Activated CD4-positive, alpha-beta T cell treated with anti-CD3 and anti-CD28 coated beads for 4 hours (primary cell): ENCODE results near the gene IDI1.
"Not testable (repeated sequence)": the region's sequence is repeated elsewhere in the genome, so short reads cannot be mapped to it uniquely, and the experiment has no call there.

Experiments
- DNase-seq, 2 donors: peaks; one replicate each; pipeline ENCODE4 v3.0.0-alpha.2; 2020

The IDI1 gene

DNA sequence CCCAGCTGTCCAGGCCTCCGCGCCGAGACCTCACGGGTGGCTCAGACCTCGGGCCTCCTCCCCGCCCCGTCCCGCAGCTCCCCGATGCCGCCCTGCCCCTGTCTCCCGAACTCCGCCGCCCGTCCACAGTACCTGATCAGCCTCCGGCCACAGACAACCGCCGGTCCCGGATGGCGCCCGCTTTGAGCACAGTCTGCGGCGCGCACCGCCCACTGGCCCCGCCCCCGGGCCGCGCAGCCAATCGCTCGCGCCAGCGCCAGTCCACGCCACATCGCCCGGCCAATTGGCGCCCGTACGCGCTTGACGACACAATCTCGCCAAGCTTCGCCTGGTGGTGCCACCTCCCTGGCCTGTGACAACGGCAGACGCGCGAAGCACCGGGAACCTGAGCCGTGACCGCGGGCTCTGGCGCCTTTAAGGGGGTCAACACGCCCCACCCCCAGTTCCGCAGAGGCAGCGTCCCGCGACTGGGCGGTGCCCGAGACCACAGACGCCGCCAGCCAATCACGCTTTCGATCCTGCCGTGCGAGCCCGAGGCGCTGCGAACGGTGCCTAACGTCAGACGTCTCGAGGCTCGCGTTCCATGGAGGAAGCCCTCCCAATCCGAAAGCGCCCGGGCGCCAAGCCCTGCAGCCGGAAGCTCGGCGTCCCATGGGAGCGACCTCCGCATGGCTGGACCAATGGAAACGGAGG, at the start of gene IDI1:
Gene IDI1 (minus strand): TSS at position 388 of the 693 bp plus-strand sequence. CDS start 116 bp downstream, at position 272.
- DNase-seq, result peak; percentile 93 to 94

DNA sequence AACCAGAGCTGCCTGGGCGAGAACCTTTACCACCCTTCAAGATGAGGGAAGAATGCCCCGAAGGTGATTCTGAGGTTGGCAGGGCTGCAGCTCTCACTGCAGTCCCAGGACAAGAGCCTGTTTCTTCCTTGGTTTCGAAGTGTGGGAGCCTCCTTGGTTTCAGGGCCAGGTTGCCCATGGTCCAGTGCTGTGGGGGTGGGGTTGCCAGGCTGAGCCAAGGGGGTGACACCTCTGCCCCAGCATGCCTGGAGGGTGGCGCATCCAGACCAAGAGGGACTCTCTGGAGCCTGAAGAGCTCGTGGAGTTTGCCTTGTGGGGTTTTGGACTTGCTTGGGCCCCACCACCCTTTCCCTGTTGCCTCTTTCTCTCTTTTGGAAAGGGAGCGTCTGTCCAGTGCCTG, 48.5 kb upstream of the IDI1 start:
- no peak for DNase-seq

DNA sequence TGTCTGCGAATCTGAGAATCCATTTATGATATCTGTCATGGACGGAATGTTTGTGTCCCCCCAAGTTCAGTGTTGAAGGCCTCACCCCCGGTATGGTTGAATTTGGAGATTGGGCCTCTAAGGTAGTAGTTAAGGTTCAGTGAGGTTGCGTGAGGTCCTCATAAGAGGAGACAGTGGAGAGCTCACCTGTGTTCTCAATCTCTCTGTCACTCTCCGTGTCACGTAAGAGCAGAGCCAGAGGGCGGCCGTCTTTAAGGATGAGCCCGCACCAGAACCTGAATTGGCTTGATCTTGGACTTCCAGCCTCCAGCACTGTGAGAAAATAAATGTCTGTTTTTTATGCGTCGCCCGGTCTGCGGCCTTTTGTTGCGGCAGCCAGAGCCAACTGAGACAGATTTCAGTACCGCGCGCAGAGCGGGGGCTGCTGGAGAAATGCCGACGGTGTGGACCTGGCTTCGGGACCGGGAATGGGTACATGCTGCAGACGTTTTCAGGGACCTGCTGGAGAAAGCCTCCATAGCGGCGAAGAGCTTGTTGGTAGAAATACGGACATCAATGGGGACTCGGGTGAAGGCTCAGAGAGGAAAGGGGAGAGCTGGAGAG, 47.5 kb upstream of the IDI1 start:
- DNase-seq, result no peak

DNA sequence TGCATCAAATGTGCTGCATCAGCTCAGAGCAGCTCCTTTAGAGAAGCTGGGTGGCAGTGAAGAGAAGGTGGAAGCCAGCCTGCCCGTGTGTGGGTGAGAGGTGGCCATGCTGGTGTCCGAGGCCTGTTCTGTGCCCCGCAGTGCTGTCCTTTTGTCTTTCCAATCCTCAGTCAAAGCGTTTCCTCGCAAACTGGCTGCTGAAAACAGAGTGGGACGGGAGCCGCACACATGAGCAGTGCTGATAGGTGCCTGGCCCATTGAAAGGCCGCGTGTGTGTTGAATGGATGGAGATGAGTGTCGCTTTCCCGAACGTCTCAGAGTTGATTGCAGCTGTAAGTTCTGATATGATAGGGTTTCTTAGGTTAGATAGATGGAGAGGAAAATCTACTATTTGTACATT, 46.6 kb upstream of the IDI1 start:
- DNase-seq, result no peak

DNA sequence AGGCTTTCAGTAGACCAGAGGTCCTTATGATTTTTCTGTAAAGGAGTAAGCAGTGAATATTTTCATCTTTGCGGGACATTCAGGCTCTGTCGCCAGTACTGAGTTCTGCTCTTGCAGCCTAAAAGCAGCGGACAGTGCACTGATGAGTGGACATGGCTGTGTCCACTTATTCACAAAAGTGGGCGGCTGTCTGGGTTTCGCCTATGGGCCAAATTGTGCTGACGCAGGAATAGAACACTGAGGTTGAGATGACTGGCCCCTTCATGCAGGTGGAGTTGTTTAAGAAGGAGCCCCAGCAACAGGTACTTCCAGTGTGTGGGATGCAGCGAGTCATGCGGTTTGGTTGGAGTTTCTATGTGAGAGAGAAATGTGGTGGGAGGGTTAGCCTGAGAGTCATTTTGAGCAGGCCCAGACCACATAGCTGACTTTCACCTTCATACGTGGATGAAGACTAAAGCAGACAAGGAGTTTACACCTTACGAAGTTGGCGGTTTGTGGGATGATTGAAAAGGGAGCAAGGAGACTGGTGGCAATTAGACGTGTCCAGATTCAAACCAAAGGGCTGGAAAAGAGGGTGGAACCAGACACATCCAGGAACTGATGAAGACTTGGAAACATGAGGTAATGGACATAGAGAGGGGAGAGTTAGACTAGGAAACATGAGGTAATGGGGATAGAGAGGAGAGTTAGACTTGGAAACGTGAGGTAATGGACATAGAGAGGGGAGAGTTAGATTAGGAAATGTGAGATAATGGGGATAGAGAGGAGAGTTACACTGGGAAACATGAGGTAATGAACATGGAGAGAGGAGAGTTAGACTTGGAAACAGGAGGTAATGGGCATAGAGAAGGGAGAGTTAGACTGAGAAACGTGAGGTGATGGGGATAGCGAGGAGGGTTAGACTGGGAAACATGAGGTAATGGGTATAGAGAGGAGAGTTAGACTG, 45.5 kb upstream of the IDI1 start:
- peak; percentile 9 to 23 for DNase-seq

DNA sequence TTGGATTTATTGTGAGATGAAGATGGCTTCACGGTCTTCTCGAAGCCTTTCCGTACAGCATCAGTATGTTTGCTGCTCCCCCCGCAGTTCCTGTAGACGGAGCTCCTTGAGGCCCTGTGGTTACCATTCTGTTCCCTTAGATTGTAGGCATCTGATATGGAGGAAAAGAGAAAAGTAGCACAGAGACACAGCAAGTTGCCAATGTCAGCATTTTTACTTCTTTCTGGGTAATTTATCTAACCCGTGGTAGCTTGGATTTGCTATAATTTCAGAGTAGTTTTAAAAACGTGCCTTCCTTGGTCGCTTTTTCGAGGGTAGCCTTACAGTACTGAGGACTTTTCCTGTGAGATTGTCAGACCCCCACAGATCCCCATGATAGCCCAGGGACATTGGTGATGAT, 44.8 kb upstream of the IDI1 start:
- DNase-seq, result no peak

DNA sequence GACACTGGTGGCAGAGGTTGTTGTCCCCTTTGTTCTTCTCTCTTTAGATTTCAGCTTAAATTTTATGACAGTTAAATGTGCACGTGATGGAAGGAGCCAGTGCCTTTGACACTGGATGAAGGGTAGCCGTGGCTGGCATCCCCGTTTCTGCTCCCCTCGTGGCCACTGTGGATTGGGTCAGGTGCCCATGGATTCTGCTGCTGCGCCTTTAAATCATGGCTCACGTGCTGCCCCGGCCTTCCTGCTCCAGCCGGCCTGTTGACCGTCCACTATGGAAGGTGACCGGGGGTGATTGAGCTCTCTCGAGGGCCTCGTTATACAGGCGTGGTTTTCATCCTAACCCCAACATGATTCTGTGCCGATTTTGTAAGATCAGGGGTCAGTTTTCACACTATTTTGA, 41.8 kb upstream of the IDI1 start:
- no peak for DNase-seq

DNA sequence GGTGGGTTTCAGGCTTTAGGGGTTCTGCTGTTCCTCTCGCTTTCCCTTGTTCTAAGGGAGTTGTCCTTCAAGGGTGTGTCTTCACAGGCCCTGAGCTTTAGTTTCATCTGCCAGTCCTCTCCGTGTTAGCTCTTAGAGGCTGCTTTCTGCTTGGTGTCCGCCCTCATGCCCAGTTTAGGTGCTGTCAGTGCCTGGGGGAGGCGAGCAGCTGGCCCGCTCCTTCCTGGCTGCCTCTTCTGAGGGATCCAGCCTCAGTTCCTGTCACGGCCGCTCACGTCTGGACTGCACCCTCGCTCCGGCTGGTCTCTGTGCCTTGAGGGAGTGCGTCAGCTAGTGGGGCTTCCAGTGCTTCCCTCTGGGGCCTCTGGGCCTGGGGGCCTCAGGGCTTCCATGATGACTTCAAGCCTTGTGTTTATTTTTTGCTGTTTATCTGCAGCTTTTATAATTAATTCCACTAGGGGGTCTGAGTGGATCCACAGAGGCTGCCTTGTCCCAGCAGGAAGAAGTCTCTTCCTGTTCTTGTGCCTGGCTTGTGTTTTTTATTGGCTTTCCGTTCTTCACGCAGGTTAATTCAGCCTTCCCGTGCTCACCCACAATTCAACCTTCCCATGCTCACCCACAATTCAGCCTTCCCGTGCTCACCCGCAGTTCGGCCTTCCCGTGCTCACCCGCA, 40.2 kb upstream of the IDI1 start:
- no peak for DNase-seq

DNA sequence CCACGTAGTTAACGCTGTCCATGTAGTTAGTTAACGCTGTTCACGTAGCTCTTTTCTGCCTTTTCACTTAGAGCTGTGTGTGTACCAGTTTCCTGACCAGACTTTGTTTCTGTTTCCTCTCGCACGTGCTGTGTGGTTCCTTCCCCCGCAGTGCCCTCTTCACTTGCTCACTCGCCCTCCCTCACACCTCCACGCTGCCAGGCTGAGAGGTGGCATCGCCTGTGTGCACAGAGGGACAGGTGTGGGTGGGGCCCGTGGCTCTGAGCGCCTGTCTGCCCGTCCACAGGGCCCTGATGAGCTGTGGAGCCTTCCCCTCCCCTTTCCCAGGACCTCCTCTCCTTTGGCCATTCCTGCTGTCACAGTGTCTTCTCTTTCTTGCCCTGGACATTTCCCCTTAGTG, 37.9 kb upstream of the IDI1 start:
- no peak for DNase-seq

DNA sequence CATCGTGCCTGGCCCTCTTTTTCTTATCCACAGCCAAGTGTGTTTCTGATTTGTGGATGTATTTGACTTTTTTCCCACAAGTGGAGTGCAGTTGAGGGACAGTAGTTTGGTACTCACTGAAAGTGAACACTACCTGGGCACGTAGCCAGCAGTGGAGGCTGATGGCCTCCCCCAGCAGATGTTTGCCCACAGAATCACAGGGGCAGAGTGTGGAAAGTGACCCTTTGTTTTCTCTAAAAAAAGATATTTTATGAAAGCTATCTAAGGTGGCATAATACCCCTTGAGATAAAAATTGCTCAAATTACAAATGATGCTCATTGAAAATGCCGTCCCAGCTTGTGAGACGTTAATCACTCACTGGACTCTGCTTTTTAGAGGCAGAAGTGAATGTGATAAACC, 36.3 kb upstream of the IDI1 start:
- no peak for DNase-seq

DNA sequence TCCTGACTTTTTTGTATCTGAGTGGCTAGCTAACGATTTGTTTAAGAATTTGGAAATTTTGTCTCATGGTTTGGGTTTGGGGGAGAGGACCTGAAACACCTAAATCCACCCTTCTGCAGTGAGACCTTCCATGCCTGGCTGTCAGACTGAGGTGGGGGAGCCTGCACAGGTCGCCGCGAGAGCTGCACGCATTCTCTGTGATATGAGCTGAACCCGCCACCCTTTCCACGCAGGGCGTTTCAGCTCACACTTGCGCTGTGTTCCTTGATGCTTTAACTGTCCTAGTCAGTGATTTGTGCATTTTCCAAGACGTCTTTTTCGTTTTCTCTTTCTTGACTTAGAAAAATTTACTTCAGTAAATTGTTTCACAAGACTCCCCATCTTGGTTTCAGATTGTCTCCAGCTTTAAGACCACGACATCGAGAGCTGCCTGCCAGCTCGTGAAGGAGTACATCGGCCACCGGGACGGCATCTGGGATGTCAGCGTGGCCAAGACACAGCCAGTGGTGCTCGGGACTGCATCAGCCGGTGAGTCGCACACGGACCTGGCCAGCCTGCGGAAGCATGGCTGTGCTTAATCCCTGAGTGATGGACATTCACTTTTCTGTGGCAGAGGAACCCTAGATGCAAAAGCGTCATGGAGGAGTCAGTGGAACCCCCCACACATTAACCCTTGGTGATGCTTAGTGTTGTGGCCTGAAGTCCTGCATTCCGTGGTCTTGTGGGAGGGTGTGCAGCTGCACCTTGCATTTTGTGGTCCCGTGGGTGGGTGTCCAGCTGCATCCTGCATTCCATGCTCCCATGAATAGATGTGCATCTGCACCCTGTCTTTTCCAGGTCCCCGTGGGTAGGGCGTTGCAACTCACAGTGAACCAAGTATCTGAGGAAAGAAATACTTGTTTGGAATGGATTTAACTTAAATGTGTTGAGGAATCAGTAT, 35.4 kb upstream of the IDI1 start:
- DNase-seq, result no peak

DNA sequence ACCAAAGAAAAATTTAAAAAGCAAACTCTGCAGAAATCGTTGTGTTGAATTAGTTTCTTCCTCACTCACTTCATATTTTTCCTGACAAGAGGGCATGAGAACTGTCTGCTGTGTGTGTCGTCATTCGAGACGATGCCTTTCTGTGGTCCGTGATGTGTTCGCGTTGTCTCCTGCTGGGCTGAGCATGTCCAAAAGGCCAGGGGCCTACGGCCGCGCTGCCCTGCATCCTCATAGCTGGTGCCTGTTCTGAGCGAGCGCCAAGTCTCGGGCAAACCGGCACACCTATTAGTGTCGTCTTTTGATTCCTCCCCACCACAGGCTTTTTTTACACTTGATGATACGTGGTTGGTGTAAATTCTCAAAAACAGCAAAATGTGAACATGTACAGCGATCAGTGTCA, 34.7 kb upstream of the IDI1 start:
- no peak for DNase-seq

DNA sequence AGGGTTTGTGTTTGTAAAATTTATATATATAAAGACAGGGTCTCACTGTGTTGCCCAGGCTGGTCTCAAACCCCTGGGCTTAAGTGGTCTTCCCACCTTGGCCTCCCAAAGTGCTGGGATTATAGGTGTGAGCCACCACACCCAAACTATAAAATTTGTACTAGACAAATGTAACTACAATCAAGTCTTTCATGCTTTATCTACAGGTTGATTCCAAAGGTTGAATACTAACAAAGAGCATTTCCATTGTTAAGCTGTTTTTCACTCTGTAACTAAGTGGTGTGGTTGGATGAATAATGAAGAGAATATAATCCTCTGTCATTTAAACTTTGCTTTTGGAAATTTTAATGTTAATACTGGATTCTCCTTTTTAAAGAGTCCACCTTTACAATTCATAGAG, 29.7 kb upstream of the IDI1 start:
- no peak for DNase-seq

DNA sequence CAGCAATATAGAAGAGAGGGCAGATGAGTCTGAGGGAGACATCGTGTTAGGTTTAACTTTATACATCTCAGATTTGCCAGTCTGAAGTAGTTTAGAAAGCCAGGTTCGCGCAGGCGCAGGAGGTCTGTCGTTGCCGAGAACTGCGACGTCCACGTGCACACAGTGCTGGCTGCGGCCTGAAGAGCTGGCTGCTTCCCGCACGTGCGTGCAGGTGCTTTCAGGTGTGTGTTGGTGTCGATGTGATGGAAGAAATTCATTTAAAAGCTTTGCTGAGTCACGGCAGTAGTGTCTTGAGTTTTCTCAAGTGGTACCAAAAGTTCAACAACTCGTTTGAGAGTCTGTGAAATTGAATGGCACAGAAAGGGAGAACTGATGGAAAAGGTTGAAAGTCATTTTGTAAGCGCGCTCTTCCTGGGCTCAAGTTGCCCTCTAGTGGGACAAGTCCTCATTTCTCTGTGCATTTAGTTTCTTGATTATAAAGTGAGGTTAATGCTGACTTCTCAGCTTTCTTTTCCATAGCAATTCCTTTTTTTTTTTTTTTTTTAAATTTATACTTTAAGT, 25.9 kb upstream of the IDI1 start:
- DNase-seq, result no peak

DNA sequence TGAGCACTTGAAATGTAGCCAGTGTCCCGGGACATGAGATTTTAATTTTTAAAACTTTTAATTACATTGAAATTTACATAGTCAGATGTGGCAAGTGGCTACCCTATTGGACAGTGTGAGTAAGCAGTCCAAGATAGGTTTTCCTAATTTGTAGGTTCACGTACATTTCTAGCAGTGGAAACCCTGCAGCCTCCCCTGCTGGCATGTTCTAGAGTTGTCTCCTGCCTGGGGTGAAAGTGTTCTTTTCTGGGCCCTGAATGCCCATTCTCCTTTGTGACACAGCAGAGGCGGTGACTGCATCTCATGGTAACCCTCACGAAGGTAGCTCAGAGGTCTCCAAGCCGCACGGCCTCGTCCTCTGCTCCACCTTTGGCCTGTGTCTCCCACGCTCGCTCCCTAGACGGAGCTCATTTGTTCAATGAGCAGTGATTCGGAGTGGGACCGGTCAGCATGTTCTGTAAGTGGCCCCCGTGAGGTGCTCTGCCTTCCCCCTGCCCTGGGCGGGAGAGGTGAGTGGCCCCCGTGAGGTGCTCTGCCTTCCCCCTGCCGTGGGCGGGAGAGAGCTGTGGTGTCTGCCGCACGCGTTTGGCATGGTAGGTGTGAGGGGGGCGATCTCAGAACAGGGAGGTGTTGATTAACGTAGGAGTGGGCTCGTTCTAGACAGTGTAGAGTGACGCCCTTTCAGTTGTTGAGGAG, 25.3 kb upstream of the IDI1 start:
- DNase-seq, result no peak

DNA sequence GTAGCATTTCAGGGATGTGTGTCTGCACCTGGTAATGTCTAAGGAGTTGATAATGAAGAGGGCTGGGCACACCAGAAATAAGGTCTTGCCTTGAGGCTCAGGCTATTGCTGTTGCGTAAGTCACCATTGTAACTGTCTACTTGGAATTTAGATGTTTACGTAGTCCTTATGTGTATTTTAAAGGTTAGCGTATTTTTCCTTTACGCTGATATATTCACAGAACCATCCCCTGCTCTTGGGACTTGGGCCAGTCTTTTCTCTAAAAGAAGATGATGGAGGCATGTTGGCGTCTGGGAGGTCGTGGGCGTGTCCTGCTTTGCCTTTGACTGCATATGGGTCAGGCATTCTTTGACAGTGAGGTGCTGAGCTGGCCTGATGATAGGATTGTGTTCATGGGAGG, 22.0 kb upstream of the IDI1 start:
- no peak for DNase-seq

DNA sequence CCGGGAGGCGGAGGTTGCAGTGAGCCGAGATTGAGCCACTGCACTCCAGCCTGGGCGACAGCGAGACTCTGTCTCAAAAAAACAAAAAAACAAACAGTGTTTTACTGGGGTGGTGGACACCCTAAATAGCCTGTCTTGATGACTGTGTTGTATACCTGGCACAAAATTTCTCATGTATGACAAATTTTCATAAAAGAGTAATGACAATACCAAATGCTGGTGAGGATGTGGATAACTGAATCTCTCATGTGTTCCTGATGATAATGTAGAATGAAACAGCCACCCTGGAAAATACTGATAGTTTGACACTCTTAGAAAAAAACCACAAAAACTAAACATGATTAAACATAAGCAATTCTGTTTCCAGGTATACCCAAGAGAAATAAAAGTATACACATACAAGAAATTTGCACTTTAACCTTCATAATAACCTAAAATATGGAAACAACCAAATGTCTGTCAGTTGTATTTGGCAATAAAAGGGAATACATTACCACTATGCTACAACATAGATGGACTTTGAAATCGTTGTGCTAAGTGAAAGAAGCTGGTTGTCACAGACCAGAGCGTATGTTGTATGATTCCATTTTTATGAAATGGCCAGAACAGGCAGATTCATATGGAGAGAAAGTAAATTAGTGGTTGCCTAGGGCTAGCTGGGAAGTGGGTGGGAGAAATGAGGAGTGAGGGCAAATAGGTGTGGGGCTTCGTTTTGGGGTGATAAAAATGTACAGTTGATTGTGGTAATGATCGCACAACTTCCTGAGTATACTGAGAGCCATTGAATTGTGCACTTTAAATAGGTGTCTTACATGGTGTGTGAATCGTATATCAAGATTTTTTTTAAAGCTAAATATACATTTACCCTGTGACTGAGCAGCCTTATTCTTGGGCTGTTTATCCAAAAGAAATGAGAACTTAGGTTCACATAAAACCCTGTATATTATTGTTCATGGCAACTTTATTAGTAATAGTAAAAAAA, 19.8 kb upstream of the IDI1 start:
- DNase-seq, result no peak

DNA sequence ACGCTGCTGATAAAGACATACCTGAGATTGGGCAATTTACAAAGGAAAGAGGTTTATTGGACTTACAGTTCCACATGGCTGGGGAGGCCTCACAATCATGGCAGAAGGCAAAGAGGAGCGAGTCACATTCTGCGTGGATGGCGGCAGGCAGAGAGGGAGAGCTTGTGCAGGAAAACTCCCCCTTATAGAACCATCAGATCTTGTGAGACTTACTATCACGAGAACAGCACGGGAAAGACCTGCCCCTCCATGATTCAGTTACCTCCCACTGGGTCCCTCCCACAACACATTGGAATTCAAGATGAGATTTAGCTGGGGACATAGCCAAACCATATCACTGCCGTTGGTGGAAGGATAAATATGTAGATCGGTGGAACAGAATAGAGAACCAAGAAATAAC, 17.8 kb upstream of the IDI1 start:
- not testable (repeated sequence) for DNase-seq

DNA sequence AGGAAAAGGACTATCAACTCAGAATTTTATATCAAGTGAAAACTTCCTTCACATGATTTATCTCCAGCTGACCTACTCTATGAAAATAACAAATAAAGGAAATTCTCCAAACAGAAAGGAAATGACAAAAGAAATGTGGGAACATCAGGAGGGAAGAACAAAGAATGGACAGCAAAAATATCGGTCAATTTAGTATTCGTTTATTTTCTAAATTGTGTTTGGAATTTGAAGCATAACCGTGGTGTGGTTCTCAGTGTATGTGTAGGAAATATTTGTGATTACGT, 16.0 kb upstream of the IDI1 start:
- no peak for DNase-seq

DNA sequence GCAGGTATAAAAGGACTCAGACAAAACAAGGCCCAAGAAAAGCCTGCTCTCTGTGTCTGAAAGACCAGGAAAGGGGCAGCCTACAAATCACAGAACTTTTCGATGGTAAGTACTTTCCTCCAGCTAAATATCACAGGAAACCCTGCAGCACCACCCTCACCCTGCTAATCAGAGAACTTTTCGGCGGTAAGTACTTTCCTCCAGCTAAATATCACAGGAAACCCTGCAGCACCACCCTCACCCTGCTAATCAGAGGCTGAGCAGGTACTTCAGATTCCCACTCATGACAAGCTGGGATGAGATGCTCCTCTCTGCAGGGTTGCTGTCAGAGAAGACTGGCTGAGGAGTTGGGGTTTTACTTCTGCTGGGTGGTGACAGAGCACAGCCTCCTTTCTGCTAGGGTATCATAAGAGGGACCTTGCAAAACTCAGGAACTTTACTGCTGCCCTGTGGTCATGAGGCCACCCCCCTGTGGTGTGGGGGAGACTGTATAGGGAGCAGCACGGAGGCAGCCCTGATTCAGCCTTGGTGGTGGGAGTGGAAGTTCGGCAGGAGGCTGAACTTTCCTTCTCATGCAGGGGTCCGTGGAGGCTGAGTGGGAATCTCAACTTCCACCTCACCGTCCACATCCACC, 14.4 kb upstream of the IDI1 start:
- peak; percentile 14 to 24 for DNase-seq
